ENCODE results near the gene FEN1. TPM values are rescaled to one million over a fixed set of nuclear protein-coding genes. Genes with fewer than 3 reads are reported as not detected.

The FEN1 gene
- total and polyA plus RNA-seq, 2 of the 13 experiments (the other 11 are each of a cell fraction or from before 2014, with no cell fraction given) = 12.4 to 102 TPM

GRCh38 chr11:61747192-61747966 is 45.3 kb upstream of the FEN1 start (continued):
- TF ChIP-seq ETV5 (CRISPR knock-in tag; IDR thresholded peaks at IDR 0.05; ENCODE audit: borderline replicate concordance) (peak; percentile 80), KLF16 (CRISPR knock-in tag; IDR thresholded peaks at IDR 0.05) (peak in 1 of 2 experiments; percentile 42; a peak in 2 of 4 replicates), MEIS1 (CRISPR knock-in tag; IDR thresholded peaks at IDR 0.05; ENCODE audit: borderline replicate concordance) (peak; percentile 71), ZNF609 (CRISPR knock-in tag; IDR thresholded peaks at IDR 0.05; ENCODE audit: borderline replicate concordance) (peak; percentile 39; the same call in 1 of the 2 replicates), ERF (CRISPR knock-in tag; IDR thresholded peaks at IDR 0.05) (peak; percentile 53; the same call in 1 of the 2 replicates), FOXJ3 (CRISPR knock-in tag; IDR thresholded peaks at IDR 0.05; ENCODE audit: borderline replicate concordance) (no peak), ATF6 (CRISPR knock-in tag; conservative IDR thresholded peaks at IDR 0.05) (no peak), UBTF (CRISPR knock-in tag; IDR thresholded peaks at IDR 0.05) (peak; percentile 72), PPARG (CRISPR knock-in tag; conservative IDR thresholded peaks at IDR 0.05) (0 out of 2 replicates have a peak, but pooled peaks have one; percentile 35), PITX1 (CRISPR knock-in tag; IDR thresholded peaks at IDR 0.05) (peak; percentile 30; the same call in 1 of the 2 replicates), SMYD3 (CRISPR knock-in tag; IDR thresholded peaks at IDR 0.05) (no peak), HMGXB3 (CRISPR knock-in tag; IDR thresholded peaks at IDR 0.05; ENCODE audit: borderline replicate concordance) (no peak), ZNF678 (CRISPR knock-in tag; IDR thresholded peaks at IDR 0.05) (0 out of 2 replicates have a peak, but pooled peaks have one; percentile 35), JDP2 (CRISPR knock-in tag; IDR thresholded peaks at IDR 0.05; ENCODE audit: borderline replicate concordance) (no peak)
